NCI-H2081 treated with DMSO at 0.1 percent for 48 hours (cell line): ENCODE measurements around the gene ZDHHC11.
"Not testable (repeated sequence)": the region's sequence is repeated elsewhere in the genome, so short reads cannot be mapped to it uniquely, and the experiment has no call there.

Source experiments
- DNase-seq: peaks from one replicate; lab custom pipeline; 2025; lab: John Stamatoyannopoulos, UW

The ZDHHC11 gene

DNA sequence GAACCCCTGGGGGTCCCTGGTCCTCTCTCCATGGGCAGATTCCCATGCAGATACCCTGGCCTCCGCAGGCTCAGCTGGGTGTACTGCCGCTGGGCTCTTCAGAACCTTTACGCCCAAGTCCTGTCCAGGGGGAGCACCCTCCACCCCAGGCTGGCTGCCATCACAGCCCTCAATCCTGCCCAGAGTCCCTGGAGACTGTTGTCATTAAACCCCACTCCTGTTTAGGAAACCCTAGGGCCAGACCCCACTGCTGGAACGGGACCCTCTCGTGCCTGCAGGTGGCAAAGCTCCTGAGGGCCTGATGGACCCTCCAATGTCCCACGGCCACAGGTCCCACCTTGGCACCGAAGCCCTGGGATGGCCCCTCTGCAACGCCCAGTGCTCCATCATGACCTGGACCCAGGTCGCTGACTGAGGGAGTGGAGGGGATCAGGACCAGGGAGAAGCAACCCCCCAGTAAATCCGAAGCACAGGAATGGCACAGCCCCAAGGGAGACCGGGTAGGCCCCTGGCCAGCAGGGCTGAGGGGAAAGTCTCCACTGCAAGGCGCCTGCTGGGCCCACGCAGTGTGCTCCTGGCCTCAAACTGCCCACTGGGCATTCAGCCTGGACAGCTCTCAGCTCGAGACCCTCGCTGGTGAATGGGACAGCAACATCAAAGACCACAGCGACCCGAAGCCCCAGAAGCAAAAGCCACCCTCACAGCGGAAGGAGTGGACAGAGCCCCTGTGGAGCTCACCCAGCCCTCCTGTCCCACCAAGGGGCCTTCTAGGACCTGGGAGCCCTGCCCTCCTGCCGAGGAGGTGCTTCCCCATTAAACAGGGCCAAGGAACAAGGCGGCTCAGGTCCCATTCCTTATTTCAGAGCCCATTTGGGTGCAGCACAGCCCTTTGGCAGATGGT is 74.6 kb downstream of the ZDHHC11 start:
- no peak for DNase-seq

- not testable (repeated sequence) for DNase-seq
Measured at GRCh38 chr5:775595-775960, 75.2 kb downstream of the ZDHHC11 start.

DNA sequence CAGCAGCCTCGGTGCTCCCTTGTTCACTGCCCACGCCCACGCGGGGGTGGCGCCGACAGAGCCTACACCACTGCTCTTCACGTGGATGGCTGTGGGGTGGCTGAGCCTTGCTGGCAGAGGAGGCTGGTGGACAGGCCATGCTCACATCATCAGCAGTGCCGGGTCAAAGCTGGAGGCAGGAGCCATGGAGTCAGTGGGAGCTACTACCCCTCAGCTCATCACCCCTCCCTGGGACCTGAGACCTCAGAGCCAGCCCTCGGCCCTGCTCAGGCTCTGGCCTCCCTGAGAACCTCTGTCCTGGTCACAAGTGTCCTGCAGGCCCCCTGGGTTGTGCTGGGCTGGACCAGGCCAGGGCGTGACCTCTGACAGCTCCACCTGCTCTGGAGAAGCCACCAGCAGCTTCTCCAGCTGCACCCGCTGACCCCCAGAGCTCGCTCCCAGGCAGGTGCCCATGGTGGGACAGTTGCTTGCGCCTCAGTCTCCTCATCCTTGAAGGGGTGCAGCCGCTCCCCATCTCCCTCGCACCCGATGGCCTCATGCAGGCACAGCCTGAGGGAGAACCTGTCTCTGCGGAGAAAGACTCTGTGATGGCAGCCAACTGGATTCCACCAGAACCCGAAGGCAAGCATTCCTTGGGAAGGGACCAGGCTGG is 75.8 kb downstream of the ZDHHC11 start:
- DNase-seq = not testable (repeated sequence)

DNA sequence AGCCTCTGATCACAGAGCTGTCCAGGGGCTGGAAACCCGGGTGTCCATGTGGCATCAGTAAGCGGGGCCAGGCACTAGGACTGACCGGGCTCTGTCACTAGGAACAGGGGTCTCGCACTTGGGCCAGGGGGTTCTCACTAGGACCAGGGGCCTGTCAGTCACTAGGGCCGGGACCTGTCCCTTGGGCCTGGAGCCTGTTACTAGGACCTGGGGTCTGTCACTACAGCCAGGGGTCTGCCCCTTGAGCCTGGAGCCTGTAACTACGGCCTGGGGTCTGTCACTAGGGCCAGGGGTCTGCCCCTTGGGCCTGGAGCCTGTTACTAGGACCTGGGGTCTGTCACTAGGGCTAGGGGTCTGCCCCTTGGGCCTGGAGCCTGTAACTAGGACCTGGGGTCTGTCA is 76.5 kb downstream of the ZDHHC11 start:
- DNase-seq = not testable (repeated sequence)

GRCh38 chr5:773517-774264 is 77.1 kb downstream of the ZDHHC11 start:
- no peak for DNase-seq

DNA sequence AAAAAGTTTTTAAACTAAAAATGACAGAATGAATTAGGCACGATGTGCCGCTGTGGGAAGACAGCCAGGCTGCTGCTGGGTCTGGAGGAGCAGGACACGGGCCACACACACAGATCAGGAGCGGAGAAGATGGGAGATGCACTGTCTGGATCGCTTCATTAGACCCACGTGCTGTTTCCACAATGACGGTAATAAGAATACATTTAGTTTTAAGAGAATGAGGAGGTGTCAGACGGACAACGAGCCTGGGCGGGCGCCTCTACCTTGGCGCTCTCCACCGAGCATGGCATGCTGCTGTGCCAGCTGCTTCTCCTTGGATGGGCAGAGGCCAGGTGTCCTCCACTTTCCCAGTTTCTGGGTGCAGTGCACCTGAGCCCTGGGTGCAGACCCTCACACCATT is 77.9 kb downstream of the ZDHHC11 start:
- not testable (repeated sequence) for DNase-seq

DNA sequence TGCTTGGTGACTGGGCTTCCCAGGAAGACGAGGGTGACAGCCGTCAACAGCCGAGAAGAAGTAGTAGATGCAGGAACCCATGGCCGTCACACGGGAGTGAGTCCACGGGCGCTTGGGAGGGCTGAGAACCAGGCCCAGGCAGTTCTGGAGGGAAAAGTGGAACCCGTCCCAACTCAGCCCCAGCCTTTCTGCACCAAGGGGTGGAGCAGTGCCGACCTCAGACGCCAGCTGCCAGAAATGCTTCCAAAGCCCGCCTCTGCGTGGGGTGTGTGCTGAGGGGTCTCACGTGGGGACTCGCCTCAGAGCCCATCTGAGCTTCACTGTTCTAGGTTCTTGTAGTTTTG is 78.3 kb downstream of the ZDHHC11 start:
- not testable (repeated sequence) for DNase-seq

GRCh38 chr5:771841-772546 is 78.8 kb downstream of the ZDHHC11 start:
- DNase-seq = not testable (repeated sequence)

DNA sequence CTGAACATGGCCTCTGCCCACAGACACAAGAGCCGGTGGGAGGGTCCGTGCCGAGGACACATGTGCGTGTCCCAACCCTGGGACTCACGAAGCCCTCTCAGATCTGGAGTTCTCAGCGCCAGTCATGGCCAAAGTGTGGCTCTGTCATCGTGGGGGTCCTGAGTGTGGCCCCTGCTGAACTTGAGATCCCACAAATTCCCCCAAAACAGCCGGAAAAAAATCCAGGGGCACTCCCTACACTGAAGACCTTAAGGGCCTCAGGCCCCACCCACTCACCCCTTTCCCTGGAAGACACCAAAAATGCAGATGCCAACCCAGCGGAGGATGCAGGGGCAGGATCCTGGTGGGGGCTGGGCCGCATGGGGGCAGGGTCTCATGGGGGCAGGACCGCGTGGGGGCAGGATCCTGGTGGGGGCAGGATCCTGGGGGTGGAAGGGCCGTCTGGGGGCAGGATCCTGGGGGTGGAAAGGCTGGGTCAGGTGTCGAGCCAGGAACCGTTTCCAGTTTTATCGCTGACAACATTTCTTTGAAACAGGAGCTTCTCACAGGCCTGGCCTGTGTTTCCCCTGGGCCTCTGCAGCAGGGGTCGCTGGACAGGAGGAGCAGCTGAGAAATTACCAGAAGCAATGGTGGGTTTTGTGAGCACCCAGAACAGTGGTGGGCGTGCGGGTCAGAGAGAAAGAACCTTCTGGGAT is 79.6 kb downstream of the ZDHHC11 start:
- DNase-seq = not testable (repeated sequence)

DNA sequence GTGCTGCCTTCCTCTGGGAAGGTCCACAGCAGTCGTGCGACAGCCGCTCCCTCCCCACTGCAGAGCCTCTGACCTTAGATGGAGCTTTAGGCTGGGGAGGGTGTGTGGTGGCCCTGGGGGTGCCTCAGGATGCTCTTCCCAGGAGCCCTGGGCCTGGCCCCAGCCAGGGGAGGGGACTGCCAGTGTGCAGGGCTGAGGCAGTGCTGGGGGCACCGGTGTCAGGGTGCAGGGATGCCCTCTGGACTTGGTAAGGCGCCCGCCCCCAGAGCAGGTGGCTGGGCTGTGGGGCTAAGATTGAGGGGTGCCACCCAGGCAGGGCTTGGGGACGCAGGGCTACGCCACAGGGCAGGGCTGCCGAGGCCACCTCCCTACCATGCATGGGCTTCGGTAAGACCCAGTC is 80.2 kb downstream of the ZDHHC11 start:
- not testable (repeated sequence) for DNase-seq

GRCh38 chr5:769485-770145 is 81.2 kb downstream of the ZDHHC11 start:
- not testable (repeated sequence) for DNase-seq

DNA sequence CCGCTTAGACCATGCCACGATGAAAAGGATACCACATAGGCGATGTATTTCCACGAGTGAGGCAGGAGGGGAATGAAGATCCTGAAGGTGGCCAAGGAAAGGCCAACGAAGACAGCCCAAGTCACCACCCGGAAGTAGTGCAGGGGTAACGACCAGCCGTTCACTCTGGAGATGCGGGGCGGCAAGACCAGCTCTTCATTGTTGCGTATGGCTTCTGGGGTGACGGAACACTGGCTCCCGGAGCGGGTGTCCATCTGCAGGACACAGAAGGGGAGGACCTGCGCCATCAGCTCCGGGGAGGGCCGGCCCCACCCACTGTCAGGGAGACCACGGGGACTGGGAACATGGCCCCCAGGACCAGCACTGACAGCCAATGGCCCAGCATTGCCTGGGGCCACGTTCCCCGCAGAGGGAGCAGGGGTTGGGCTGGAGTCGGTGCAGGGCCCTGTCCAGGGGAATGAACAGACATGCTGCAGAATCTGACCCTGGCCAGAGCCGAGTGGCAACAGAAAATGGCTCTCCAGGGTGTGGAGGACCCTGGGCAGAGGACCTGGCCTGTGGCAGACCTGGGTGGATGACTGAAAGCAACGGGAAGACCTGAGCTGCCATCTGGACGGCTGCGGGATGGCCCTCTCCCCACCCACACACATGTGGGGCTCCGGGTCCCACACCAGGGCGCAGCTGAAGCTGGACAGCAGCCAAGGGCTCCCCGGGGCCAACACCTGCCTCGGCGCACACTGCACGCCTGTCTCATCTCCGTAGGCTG is 83.9 kb downstream of the ZDHHC11 start:
- DNase-seq = no peak

DNA sequence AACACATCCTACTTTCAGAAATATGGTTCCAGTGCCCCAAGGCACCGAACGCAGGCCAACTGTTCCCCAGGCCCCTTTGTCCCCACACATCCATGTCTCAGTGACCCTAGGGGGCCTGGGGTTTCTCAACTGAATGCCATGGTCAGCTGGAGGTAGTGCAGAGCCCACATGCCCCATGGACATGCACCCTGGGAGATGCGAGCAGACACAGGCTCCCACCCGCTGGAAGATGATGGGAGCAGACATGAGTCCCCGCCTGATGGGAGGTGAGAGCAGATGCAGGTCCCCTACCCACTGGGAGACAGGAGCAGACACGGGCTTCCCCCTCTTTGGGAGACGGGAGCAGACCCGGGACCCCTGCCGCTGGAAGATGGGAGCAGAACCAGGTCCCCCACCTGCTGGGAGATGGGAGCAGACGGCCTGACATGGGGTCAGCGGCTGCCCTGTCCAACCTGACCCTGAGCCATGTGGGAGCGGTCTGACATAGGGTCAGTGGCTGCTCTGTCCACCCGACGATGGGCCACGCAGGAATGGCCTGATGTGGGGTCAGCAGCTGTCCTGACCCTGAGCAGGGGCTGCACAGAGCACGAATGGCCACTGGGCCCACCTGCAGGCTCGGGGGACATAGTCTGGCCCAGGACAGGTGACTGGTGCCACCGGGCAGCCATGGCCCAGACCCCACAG is 84.7 kb downstream of the ZDHHC11 start:
- no peak for DNase-seq

DNA sequence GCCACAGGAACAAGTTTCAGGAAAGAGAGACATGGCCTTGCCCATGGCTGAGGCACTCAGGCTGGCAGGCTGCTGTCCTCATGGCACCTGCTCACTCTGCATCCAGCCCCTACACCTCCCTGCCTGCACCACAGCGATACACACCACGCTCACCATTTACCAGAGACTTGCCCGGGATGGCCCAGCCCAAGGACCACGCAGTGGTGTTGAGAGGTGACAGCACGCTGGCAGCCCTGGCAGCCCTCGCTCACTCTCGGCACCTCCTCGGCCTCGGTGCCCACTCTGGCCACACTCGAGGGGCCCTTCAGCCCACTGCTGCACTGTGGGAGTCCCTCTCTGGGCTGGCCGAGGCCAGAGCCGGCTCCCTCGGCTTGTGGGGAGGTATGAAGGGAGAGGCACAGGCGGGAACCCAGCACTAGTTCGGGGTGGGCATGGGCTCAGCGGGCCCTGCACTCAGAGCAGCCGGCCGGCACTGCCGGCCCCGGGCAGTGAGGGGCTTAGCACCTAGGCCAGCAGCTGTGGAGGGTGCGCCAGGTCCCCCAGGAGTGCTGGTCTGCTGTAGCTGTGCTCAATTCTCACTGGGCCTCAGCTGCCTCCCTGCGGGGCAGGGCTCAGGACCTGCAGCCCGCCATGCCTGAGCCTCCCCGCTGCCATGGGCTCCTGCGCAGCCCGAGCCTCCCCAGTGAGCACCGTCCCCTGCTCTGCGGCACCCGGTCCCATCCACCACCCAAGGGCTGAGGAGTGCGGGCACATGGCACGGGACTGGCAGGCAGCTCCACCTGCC is 86.6 kb downstream of the ZDHHC11 start:
- DNase-seq = no peak

DNA sequence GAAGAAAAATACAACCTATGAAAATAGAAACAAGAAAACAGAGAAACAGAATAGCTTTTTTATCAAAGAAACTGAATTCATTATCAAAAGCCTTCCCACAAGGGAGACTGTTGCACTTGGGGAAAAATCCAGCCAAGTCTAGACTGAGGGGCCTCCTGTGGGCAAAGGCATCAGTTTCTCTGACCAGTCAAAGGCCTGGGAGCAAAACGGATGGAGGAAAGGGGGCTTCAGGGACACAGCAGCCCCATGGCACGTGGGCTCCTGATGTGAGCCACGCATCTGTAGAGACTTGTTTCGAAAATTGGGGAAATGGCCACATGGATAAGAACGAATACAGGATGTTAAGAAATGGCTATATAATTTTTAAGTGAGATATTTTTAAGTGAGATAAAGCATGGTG is 87.4 kb downstream of the ZDHHC11 start:
- no peak for DNase-seq

DNA sequence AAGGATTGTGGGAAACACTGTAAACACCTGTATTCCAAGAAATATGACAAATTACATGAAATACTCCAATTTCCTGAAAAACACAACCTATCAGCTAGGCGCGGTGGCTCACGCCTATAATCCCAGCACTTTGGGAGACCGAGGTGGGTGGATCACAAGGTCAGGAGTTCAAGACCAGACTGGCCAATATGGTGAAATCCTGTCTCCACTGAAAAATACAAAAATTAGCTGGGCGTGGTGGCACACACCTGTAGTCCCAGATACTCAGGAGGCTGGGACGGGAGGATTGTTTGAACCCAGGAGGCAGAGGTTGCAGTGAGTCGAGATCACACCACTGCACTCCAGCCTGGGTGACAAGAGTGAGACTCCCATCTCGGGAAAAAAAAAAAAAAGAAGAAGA is 87.8 kb downstream of the ZDHHC11 start:
- DNase-seq = not testable (repeated sequence)

GRCh38 chr5:761854-762710 is 88.7 kb downstream of the ZDHHC11 start:
- no peak for DNase-seq
